ENCODE results near the gene KCNQ1OT1. TPM values are rescaled to one million over a fixed set of nuclear protein-coding genes. Genes with fewer than 3 reads are reported as not detected.

KCNQ1OT1 gene
- total RNA-seq, 1 experiment from 2014 or later: 1.2 TPM

GRCh38 chr11:2662024-2662312, 37.8 kb downstream of the KCNQ1OT1 start:
- Histone ChIP-seq H3K79me2 (ENCODE audit: insufficient read depth, low read length) (no peaks in the 10 kb centered on the region), H3K9me3 (ENCODE audit: control insufficient read depth, low read depth, low read length) (peaks cover 32% of the 10 kb centered on the region), H2BK20ac (ENCODE audit: low read depth, low read length, poor library complexity, severe bottlenecking) (no peak overlapping the region), H3K27ac (ENCODE audit: insufficient read length, low read depth, low read length) (no peak overlapping the region), H3K23me2 (ENCODE audit: insufficient read length, low read depth, low read length, poor library complexity, severe bottlenecking) (no peaks in the 10 kb centered on the region), H3K23ac (ENCODE audit: insufficient read length, low read depth, low read length) (no peak overlapping the region), H2AFZ (ENCODE audit: low read length) (no peak overlapping the region), H3K18ac (ENCODE audit: insufficient read length, low read depth, low read length) (no peak overlapping the region), H3T11ph (ENCODE audit: low read length) (no peak overlapping the region), H2AK5ac (ENCODE audit: insufficient read length, low read length) (no peak overlapping the region), H2BK15ac (ENCODE audit: low read depth, low read length) (no peak overlapping the region), H4K91ac (ENCODE audit: insufficient read length, low read depth, low read length) (no peak overlapping the region), H3K79me1 (ENCODE audit: insufficient read depth, low read depth, low read length, poor library complexity, severe bottlenecking) (no peaks in the 10 kb centered on the region), H3K4me2 (ENCODE audit: insufficient read depth, insufficient read length, low read length) (no peak overlapping the region), H4K5ac (ENCODE audit: insufficient read length, low read depth, low read length) (no peak overlapping the region), H3K14ac (ENCODE audit: insufficient read depth, low read length) (no peak overlapping the region), H4K20me1 (ENCODE audit: control insufficient read depth, insufficient read depth, insufficient read length) (no peaks in the 10 kb centered on the region), H4K8ac (replicated peaks; ENCODE audit: insufficient read length, low read depth, low read length) (no peak overlapping the region), H2BK5ac (ENCODE audit: insufficient read length, low read length) (no peak overlapping the region), H2BK12ac (ENCODE audit: insufficient read length, low read depth, low read length) (no peak overlapping the region), H2BK120ac (ENCODE audit: low read depth, low read length, poor library complexity, severe bottlenecking) (no peak overlapping the region), H3K27me3 (ENCODE audit: insufficient read depth, low read length) (no peaks in the 10 kb centered on the region; the same call in 1 of the 2 replicates), H3K9ac (ENCODE audit: extremely low read depth, insufficient read length, low read length) (no peak overlapping the region), H3K56ac (ENCODE audit: insufficient read length, low read depth, low read length) (no peak overlapping the region), H3K4ac (ENCODE audit: low read depth, low read length) (no peak overlapping the region), H3K4me1 (ENCODE audit: insufficient read depth, low read length) (no peaks in the 10 kb centered on the region)
- Mint-ChIP-seq H3K36me3 (ENCODE audit: insufficient read depth in 1 of 3, low read depth in 3 of 3) (peaks cover 40 to 72% (median 42%) of the 10 kb centered on the region in 3 experiments), H3K27me3 (ENCODE audit: low read depth) (peaks cover 72% of the 10 kb centered on the region), H3K9me3 (peaks cover 57 to 67% of the 10 kb centered on the region in 2 experiments), H3K4me1 (no peaks in the 10 kb centered on the region), H3K27ac (no peak overlapping the region), H3K4me3 (no peak overlapping the region)
- DNase-seq: no peak
- no CpG with 5 or more reads among the region's 5 CpGs for WGBS (ENCODE audit: extremely low coverage, insufficient read length, low lambda C conversion rate)
- no peak for TF ChIP-seq CTCF (conservative IDR thresholded peaks at IDR 0.05)
